Hematopoietic multipotent progenitor cell treated with erythropoietin and hydrocortisone succinate and interleukin-3 and kit ligand, for 6 days (in vitro differentiated cells): ENCODE measurements around the gene KCNQ1OT1.
A peak's percentile ranks its signal among the peaks of the same experiment; 100 is the strongest.

ENCODE experiments used
- DNase-seq: peaks from one replicate; pipeline ENCODE4 v3.0.0-alpha.2; 2015

Gene KCNQ1OT1

GRCh38 chr11:2685566-2686359 is 14.0 kb downstream of the KCNQ1OT1 start:
- no peak for DNase-seq

- DNase-seq, result no peak
Observed at GRCh38 chr11:2685051-2685450, 14.7 kb downstream of the KCNQ1OT1 start.

- no peak for DNase-seq
Observed at GRCh38 chr11:2684581-2684980, 15.2 kb downstream of the KCNQ1OT1 start.

- no peak for DNase-seq
Observed at GRCh38 chr11:2683806-2684205, 16.0 kb downstream of the KCNQ1OT1 start.

GRCh38 chr11:2681408-2682145 is 18.2 kb downstream of the KCNQ1OT1 start:
- no peak for DNase-seq

- no peak for DNase-seq
Observed at GRCh38 chr11:2679011-2679676, 20.6 kb downstream of the KCNQ1OT1 start.

- no peak for DNase-seq
Observed at GRCh38 chr11:2678396-2678795, 21.4 kb downstream of the KCNQ1OT1 start.

GRCh38 chr11:2677127-2677526 is 22.7 kb downstream of the KCNQ1OT1 start:
- peak; percentile 75 for DNase-seq

GRCh38 chr11:2675540-2675939 is 24.3 kb downstream of the KCNQ1OT1 start:
- no peak for DNase-seq

GRCh38 chr11:2674658-2675131 is 25.1 kb downstream of the KCNQ1OT1 start:
- no peak for DNase-seq

- no peak for DNase-seq
Observed at GRCh38 chr11:2673871-2674471, 25.8 kb downstream of the KCNQ1OT1 start.

- no peak for DNase-seq
Observed at GRCh38 chr11:2673250-2673610, 26.6 kb downstream of the KCNQ1OT1 start.

GRCh38 chr11:2672553-2673249 is 27.1 kb downstream of the KCNQ1OT1 start:
- DNase-seq, result no peak

- no peak for DNase-seq
Observed at GRCh38 chr11:2671748-2672147, 28.0 kb downstream of the KCNQ1OT1 start.

- DNase-seq, result no peak
Observed at GRCh38 chr11:2670541-2671100, 29.2 kb downstream of the KCNQ1OT1 start.

GRCh38 chr11:2669634-2670469 is 29.9 kb downstream of the KCNQ1OT1 start:
- no peak for DNase-seq

- no peak for DNase-seq
Observed at GRCh38 chr11:2668876-2669275, 30.9 kb downstream of the KCNQ1OT1 start.

GRCh38 chr11:2667940-2668339 is 31.9 kb downstream of the KCNQ1OT1 start:
- DNase-seq, result no peak

GRCh38 chr11:2666828-2667570 is 32.8 kb downstream of the KCNQ1OT1 start:
- no peak for DNase-seq

GRCh38 chr11:2666401-2666741 is 33.4 kb downstream of the KCNQ1OT1 start:
- DNase-seq, result no peak
